NCI-H2171 treated with DMSO at 0.1 percent for 48 hours (cell line): ENCODE results near the gene HTR2A.
"Not testable (repeated sequence)": the region's sequence is repeated elsewhere in the genome, so short reads cannot be mapped to it uniquely, and the experiment has no call there.

ENCODE experiments used
- DNase-seq: peaks from one replicate; lab custom pipeline; 2025; lab: John Stamatoyannopoulos, UW

Gene HTR2A

GRCh38 chr13:46810440-46810839 lies 86.4 kb downstream of the HTR2A start:
- DNase-seq, result no peak

GRCh38 chr13:46804921-46805320 lies 91.9 kb downstream of the HTR2A start:
- DNase-seq, result not testable (repeated sequence)

GRCh38 chr13:46804391-46804815 lies 92.5 kb downstream of the HTR2A start:
- DNase-seq, result no peak

- no peak for DNase-seq
Observed at GRCh38 chr13:46803586-46803985, 93.3 kb downstream of the HTR2A start.

- DNase-seq, result no peak
Observed at GRCh38 chr13:46801858-46802257, 95.0 kb downstream of the HTR2A start.

- no peak for DNase-seq
Observed at GRCh38 chr13:46799139-46799538, 97.7 kb downstream of the HTR2A start.

GRCh38 chr13:46797501-46798237 lies 99.2 kb downstream of the HTR2A start:
- no peak for DNase-seq

- peak; percentile 84 for DNase-seq
Observed at GRCh38 chr13:46796515-46797474, 100.1 kb downstream of the HTR2A start, which contains the start of gene ESD. Gene ESD, minus strand, starts transcription at chr13:46797161. Its CDS starts 5,748 bp downstream, at chr13:46791413.

GRCh38 chr13:46796129-46796514 lies 100.7 kb downstream of the HTR2A start:
- DNase-seq, result no peak

- no peak for DNase-seq
Observed at GRCh38 chr13:46795321-46795720, 101.5 kb downstream of the HTR2A start.

- no peak for DNase-seq
Observed at GRCh38 chr13:46783504-46783903, 113.3 kb downstream of the HTR2A start.

- DNase-seq, result no peak
Observed at GRCh38 chr13:46782691-46783090, 114.2 kb downstream of the HTR2A start.

GRCh38 chr13:46782066-46782465 lies 114.8 kb downstream of the HTR2A start:
- no peak for DNase-seq
